K562 (cell line): Measurements from ENCODE around the gene COL23A1. TPM values are rescaled to one million over a fixed set of nuclear protein-coding genes. Genes with fewer than 3 reads are reported as not detected.

Experiments
- ATAC-seq: fragments of 200-7000 bp; cut with Tn5 transposase; 3 replicates; pipeline ENCODE4 v1.9.1; 2020; ENCODE audit warnings: moderate library complexity
- BruUV-seq: library from RNA; stranded (reverse); fragments of 400-500 nt; replicated peaks from 2 replicates; lab custom pipeline; 2021; lab: Mats Ljungman, UMichigan
- CTCF ChIA-PET: fragments of 300-600 bp; formaldehyde crosslinking; extraction: SDS; loops from one replicate; lab custom pipeline; 2021; ENCODE audit warnings: low intra/inter-chr PET ratio; lab: Yijun Ruan, JAX
- POLR2A ChIA-PET: fragments of 300-600, 350-650 bp; sonication (Branson Sonifier 250); formaldehyde crosslinking; extraction: SDS; loops from one replicate; lab custom pipeline; 2021; ENCODE audit warnings: antibody characterized with exemption, inconsistent platforms; lab: Yijun Ruan, JAX
- DNase-seq, 4 experiments: peaks; one replicate each; pipeline versions ENCODE4 v3.0.0 to v3.0.0-alpha.2; 2011 to 2018; ENCODE audit warnings: low spot score in 3 of 4, mixed read lengths in 3 of 4; ENCODE audit errors: extremely low read depth in 1 of 4
- FAIRE-seq: peaks from 2 replicates; lab custom pipeline; 2011; peaks lifted over from hg19 to GRCh38; lab: Jason Lieb, UNC
- H2AFZ ChIP-seq: 2 replicates; pipeline ENCODE4 v1.6.0; 2011; ENCODE audit warnings: low read depth, low read length, control low read depth, inconsistent platforms
- H3K27ac ChIP-seq: fragments of 200-600 bp; 3 replicates; pipeline ENCODE4 v1.8.0; 2011; ENCODE audit warnings: low read depth, mild to moderate bottlenecking, control low read depth, inconsistent platforms, low read length, moderate library complexity, mixed read lengths; ENCODE audit errors: extremely low read depth
- H3K27me3 ChIP-seq, 2 experiments: fragments of 300-600 bp in 1 of 2; 2 replicates in 1 of 2; 3 replicates in 1 of 2; pipeline versions ENCODE4 v1.6.0 to v1.8.0; 2011; ENCODE audit warnings: inconsistent platforms in 2 of 2, low read length in 2 of 2, mild to moderate bottlenecking in 1 of 2, mixed read lengths in 1 of 2, moderate library complexity in 1 of 2; ENCODE audit not compliant: control insufficient read depth in 2 of 2, insufficient read depth in 2 of 2
- H3K36me3 ChIP-seq: fragments of 300-600 bp; 3 replicates; pipeline ENCODE4 v1.8.0; 2011; ENCODE audit warnings: mild to moderate bottlenecking, low read length, inconsistent platforms; ENCODE audit not compliant: control insufficient read depth, insufficient read depth
- H3K4me1 ChIP-seq, 2 experiments: fragments of 200-600 bp in 1 of 2; replicated peaks in 1 of 2; 2 replicates in 1 of 2; 3 replicates in 1 of 2; pipeline versions ENCODE4 v1.5.1 to v1.8.0; 2011; ENCODE audit warnings: inconsistent platforms in 2 of 2, low read length in 2 of 2, mild to moderate bottlenecking in 1 of 2, mixed read lengths in 1 of 2, moderate library complexity in 1 of 2; ENCODE audit not compliant: control insufficient read depth in 2 of 2, insufficient read depth in 2 of 2
- H3K4me2 ChIP-seq: 2 replicates; pipeline ENCODE4 v1.6.1; 2011; ENCODE audit warnings: low read length, control low read depth, inconsistent platforms, mixed read lengths; ENCODE audit not compliant: insufficient read depth
- H3K4me3 ChIP-seq: fragments of 200-600 bp; sonication (generic), shearing (Covaris generic); 2 replicates; pipeline ENCODE4 v1.5.1; 2016; ENCODE audit warnings: control low read depth, inconsistent platforms
- H3K79me2 ChIP-seq: fragments of 200-600 bp; 3 replicates; pipeline ENCODE4 v1.8.0; 2011; ENCODE audit warnings: low read length, inconsistent platforms; ENCODE audit not compliant: control insufficient read depth, insufficient read depth
- H3K9ac ChIP-seq, 2 experiments: 2 replicates each; pipeline versions ENCODE4 v1.6.0 to v1.6.1; 2011; ENCODE audit warnings: low read depth in 2 of 2, low read length in 2 of 2, control low read depth in 1 of 2, inconsistent platforms in 1 of 2, mild to moderate bottlenecking in 1 of 2, mixed read lengths in 1 of 2; ENCODE audit not compliant: insufficient read depth in 1 of 2
- H3K9me1 ChIP-seq: one replicate; pipeline ENCODE4 v1.6.0; 2011; ENCODE audit warnings: inconsistent platforms, mild to moderate bottlenecking, low read length, moderate library complexity; ENCODE audit not compliant: control insufficient read depth, insufficient read depth
- H3K9me3 ChIP-seq: replicated peaks from 2 replicates; pipeline ENCODE4 v1.5.1; 2011; ENCODE audit warnings: low read depth, low read length, inconsistent platforms; ENCODE audit not compliant: control insufficient read depth, insufficient read depth
- H4K20me1 ChIP-seq: replicated peaks from 2 replicates; pipeline ENCODE4 v1.6.1; 2011; ENCODE audit warnings: low read length, inconsistent platforms, mixed read lengths; ENCODE audit not compliant: control insufficient read depth, insufficient read depth
- CREB3 ChIP-seq: fragments of 450-650 bp; conservative IDR thresholded peaks from 2 replicates; pipeline ENCODE4 v1.6.1; 2016; ENCODE audit warnings: missing genetic modification characterization, low read depth, mild to moderate bottlenecking, missing compliant biosample characterization, moderate library complexity
- E2F5 ChIP-seq: sonication (generic); formaldehyde crosslinking; IDR thresholded peaks from 2 replicates; pipeline ENCODE4 v1.8.0; 2022; ENCODE audit warnings: mild to moderate bottlenecking, missing genetic modification reagents
- UBTF ChIP-seq, 2 experiments: IDR thresholded peaks; 2 replicates each; pipeline ENCODE4 v1.6.1; 2012; ENCODE audit warnings: improper control_type of control experiment in 2 of 2, low read depth in 2 of 2, low read length in 2 of 2, borderline replicate concordance in 1 of 2
- ZBTB33 ChIP-seq: sonication (generic); formaldehyde crosslinking; IDR thresholded peaks from 2 replicates; pipeline ENCODE4 v1.8.1; 2023; ENCODE audit warnings: mild to moderate bottlenecking, missing genetic modification reagents
- WGBS: fragments of 100-300 bp; shearing (Covaris generic); methylation state at CpG from one replicate; pipeline ENCODE4 v1.1.6; 2016; ENCODE audit warnings: low coverage, mixed read lengths; ENCODE audit not compliant: insufficient coverage; ENCODE audit errors: missing lambda C conversion rate; 5-methylcytosine and 5-hydroxymethylcytosine counted together
- in situ Hi-C: fragments of 300-500 bp; cut with MboI; formaldehyde crosslinking; loops from 4 replicates; pipeline ENCODE4 v1.15.0; 2018; ENCODE audit warnings: inconsistent platforms, mixed read lengths
- intact Hi-C: fragments of 100-400 bp; cut with micrococcal nuclease; formaldehyde crosslinking; loops from 2 replicates; pipeline ENCODE4 v1.14.2; 2022
- polyA plus RNA-seq, 8 experiments: library from polyadenylated mRNA; depleted of rRNA in 4 of 8; stranded (reverse) in 5 of 8; unstranded in 3 of 8; fragments of >200 nt; fragmentation: Nextera tagmentation in 2 of 8; fragmentation: Illumina TruSeq in 1 of 8; extraction: Ambion mirVana in 2 of 8; extraction: Trizol in 1 of 8; gene quantifications; 2 replicates each; pipeline versions ENCODE4 v1.2.1 to v1.2.3, GENCODE V29; 2011 to 2014; ENCODE audit warnings: inconsistent platforms in 1 of 8, missing spikeins in 1 of 8
- total RNA-seq, 7 experiments: library from RNA; depleted of rRNA in 6 of 7; stranded (reverse); fragments of >200 nt in 6 of 7; fragmentation: Illumina TruSeq in 2 of 7; extraction: Trizol in 2 of 7; gene quantifications; 2 replicates each; pipeline versions ENCODE4 v1.2.1 to v1.2.3, GENCODE V29; 2011 to 2021; ENCODE audit warnings: low replicate concordance in 1 of 7

Gene COL23A1
- total and polyA plus RNA-seq, 9 of the 15 experiments (the other 6 are each of a cell fraction or from before 2014, with no cell fraction given) = 0.09 TPM; not detected in 8

- TF ChIP-seq CREB3 (tag) = no peak
- TF ChIP-seq, all 486 proteins: peak for 0
Observed at GRCh38 chr5:178314961-178315820, 275.0 kb downstream of the COL23A1 start (continued).

GRCh38 chr5:178314061-178314660 lies 276.0 kb downstream of the COL23A1 start:
- in situ Hi-C loops (no loop called here), intact Hi-C loops (no loop called here)
- 0 out of 5 replicates have a peak, but pooled peaks cover 0 to 4% of the 10 kb centered on the region in 2 experiments for H3K4me1 ChIP-seq
- no peaks in the 10 kb centered on the region for H3K9me1 ChIP-seq
- H3K4me2 ChIP-seq = no peak overlapping the region
- no peak overlapping the region for H3K4me3 ChIP-seq
- no peaks in the 10 kb centered on the region for H3K36me3 ChIP-seq
- BruUV-seq = no TSS peak
- H3K27me3 ChIP-seq = peaks cover 22 to 55% of the 10 kb centered on the region in 2 experiments; a peak in 4 of 5 replicates
- TF ChIP-seq E2F5 = no peak
- no peak for TF ChIP-seq ZBTB33 (CRISPR knock-in tag)
- no peak for TF ChIP-seq UBTF (IDR thresholded peaks at IDR 0.05; ENCODE audit: borderline replicate concordance in 1 of 2, low read depth in 2 of 2, low read length in 2 of 2)
- H3K79me2 ChIP-seq = no peaks in the 10 kb centered on the region
- no peak for FAIRE-seq
- WGBS = 11% methylated on average over 16 of the region's 17 CpGs
- no peak for DNase-seq
- POLR2A ChIA-PET = interaction anchor here (0.6 to 2.6 kb wide), 4 partner anchors 9 to 33 kb away, joined by 3 to 10 read pairs (median 4); no protein-coding TSS in a partner anchor
- peaks cover 4% of the 10 kb centered on the region; the same call in 1 of the 2 replicates for H4K20me1 ChIP-seq
- no peak overlapping the region for H3K27ac ChIP-seq
- no peak overlapping the region for H2AFZ ChIP-seq
- CTCF ChIA-PET = no interaction called here
- no peak overlapping the region for H3K9ac ChIP-seq
- no peaks in the 10 kb centered on the region for H3K9me3 ChIP-seq
- ATAC-seq = no peak
